ENCODE results near the gene AGBL5.
A peak's percentile ranks its signal among the peaks of the same experiment; 100 is the strongest.
"Not testable (repeated sequence)": the region's sequence is repeated elsewhere in the genome, so short reads cannot be mapped to it uniquely, and the experiment has no call there.

The AGBL5 gene

DNA sequence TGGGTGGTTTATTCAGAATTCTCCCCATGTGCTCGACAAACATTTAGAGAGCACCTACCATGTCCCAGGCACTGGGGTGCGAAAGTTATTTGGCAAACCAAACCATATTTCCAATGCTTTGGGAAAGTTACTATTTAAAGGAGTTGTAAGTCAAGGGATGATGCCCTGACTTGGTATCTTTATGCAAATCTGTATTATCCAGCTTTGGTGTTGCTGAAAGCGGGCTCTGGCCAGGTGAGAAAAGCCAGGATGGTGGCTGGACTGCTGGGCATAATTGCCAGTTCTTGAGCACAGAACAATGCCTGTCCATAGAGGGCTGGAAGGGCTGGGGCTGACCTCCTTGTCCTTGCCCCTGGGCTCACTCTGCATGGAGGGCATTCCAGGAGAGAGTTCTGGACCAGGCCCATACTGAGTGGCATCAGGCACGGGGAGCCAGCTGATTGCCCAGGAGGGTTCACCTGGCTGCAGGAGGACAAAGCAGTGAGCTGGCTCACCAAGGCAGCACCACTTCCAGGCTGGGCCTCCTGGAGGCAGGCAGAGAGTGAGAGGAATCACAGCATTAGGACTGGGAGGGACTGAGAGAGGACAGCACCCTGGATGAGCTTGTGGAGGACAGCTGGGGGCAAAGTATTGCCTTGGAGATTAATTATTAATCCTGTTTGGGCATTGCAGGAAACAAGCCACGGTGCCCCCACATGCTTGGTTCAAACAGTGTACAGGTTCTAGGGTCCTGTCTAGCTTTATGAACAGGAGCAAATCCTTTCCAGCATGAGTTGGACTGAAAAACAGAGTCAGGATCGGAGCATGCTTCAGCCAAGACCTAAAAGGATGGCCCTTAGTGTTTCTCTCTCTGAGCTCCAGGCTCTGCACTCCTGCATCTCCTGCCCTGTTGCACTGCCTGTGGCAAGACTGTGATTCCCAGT lies 42.2 kb downstream of the AGBL5 start:
- DNase-seq, result no peak

- DNase-seq, result no peak
Measured at GRCh38 chr2:27094353-27094984, 43.0 kb downstream of the AGBL5 start.

- DNase-seq, result no peak
Measured at GRCh38 chr2:27095427-27095744, 43.9 kb downstream of the AGBL5 start.

DNA sequence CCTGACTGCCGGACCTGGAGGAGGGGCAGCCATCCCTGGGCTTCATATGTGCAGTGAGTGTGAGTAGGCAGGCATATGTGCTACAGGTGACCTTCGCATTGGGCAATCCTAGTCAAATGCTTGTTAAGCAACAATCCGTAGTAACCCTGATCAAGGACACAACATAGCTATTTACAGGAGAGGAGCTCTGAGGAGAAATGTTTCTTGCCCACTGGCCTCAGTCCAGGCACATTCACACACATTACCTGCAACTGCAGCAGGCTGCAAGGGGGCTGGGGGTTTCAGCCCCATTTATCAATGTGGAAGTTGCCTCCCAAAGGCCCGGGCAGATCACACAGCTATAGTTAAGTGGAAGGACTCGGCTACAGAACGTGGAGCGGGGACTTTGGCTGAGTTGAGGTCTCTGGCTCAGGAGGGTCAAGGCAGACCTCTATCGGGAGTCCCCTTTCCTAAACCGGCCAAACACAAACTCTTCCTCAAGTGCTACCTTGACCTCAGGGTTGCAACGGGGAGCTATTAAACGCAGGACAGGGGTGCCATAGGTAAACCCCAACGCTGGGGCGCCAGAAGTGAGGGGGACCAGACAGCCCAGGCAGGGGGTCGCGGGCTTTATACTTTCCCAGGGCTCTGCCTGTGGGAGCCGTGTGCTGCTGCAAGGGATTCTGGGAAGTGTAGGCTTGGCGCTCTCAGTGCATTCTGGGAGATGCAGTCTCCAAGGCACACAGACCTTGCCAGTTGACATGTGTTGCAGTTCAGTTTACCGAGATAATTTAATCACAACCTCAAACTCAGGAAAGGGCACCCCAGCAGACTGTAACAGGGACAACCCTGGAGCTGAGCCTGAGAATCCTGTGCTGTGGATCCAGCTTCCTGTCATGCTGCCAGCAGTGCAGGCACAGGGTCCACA lies 44.5 kb downstream of the AGBL5 start:
- peak; percentile 49 for DNase-seq

DNA sequence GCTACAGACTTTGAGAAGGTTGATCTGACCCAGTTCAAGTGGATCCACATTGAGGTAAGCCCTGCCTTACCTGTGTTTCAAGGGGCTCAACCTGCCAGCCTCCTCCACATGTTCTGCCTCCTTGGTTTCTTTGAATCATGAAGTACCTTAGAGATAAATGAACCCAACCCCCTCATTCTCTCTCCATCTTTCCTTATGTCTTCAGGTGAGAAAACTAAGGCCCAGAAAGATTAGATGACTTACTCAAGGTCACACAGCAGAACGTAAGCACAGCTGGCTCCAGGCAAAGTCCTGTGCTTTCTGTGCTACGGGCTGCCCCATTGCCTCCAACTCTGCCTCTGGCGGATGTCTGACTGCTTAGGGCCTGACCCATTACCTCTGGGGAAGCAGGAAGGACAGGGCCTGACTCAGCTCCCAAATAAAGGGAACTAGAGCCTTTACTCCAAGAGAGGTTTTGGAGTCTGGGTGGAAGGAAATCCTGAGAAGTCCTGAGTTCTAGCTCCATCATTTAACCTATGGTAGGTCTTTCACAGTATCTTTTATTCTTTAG lies 45.4 kb downstream of the AGBL5 start:
- DNase-seq, result peak; percentile 36

GRCh38 chr2:27097341-27097740 lies 45.9 kb downstream of the AGBL5 start:
- DNase-seq, result no peak

DNA sequence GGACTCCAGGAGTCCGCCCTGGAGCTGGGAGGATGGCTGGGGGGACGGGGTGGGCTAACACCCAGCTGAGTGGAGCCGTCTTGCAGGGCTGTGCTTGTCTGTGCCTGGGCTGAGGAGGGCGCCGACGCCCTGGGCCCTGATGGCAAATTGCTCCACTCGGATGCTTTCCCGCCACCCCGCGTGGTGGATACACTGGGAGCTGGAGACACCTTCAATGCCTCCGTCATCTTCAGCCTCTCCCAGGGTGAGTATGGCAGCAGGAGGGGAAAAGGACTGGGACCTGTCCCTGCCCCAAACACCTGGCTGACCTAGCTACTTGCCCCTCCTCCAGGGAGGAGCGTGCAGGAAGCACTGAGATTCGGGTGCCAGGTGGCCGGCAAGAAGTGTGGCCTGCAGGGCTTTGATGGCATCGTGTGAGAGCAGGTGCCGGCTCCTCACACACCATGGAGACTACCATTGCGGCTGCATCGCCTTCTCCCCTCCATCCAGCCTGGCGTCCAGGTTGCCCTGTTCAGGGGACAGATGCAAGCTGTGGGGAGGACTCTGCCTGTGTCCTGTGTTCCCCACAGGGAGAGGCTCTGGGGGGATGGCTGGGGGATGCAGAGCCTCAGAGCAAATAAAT lies 48.0 kb downstream of the AGBL5 start:
- DNase-seq, result no peak

DNA sequence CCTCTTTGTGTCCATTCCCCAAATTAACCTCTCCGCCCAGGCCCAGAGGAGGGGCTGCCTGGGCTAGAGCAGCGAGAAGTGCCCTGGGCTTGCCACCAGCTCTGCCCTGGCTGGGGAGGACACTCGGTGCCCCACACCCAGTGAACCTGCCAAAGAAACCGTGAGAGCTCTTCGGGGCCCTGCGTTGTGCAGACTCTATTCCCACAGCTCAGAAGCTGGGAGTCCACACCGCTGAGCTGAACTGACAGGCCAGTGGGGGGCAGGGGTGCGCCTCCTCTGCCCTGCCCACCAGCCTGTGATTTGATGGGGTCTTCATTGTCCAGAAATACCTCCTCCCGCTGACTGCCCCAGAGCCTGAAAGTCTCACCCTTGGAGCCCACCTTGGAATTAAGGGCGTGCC lies 48.6 kb downstream of the AGBL5 start:
- no peak for DNase-seq

GRCh38 chr2:27102329-27102728 lies 50.9 kb downstream of the AGBL5 start:
- no peak for DNase-seq

DNA sequence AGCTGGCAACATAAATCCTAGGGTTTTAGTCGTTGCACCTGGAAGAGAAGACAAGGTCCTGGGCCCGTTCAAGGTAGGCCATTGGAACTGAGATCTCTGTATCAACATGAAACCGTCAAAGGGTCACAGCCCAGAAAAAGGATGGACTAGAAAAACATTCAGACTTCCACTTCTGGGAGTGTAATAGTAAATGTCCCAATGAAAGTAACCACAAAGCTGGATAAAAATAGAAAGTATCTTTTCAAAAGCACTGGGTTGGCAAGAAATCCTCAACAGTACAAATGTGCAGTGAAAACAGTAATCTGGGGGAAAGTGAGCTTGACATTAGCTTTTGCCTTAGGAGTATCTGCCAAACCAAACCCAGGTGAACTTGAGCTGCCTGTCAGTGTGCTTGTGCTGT lies 54.5 kb downstream of the AGBL5 start:
- DNase-seq, result no peak

DNA sequence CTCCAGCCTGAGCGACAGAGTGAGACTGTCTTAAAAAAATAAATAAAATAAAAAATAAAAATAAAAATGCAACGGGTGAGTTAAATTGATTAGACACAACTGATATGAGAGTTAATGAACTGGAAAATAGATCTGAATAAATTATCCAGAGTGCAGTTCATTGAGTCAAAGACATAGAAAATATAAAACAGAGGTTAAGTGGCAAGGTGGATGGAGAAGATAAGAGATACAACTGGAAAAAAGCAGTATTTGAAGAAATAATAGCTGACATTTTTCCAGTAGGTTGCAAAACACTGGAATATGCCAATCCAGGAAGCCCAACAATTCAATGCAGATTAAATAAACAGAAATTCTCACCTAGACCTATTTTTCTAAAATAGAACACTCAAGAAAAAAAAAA lies 56.8 kb downstream of the AGBL5 start:
- DNase-seq, result no peak

GRCh38 chr2:27109083-27109482 lies 57.6 kb downstream of the AGBL5 start:
- no peak for DNase-seq

DNA sequence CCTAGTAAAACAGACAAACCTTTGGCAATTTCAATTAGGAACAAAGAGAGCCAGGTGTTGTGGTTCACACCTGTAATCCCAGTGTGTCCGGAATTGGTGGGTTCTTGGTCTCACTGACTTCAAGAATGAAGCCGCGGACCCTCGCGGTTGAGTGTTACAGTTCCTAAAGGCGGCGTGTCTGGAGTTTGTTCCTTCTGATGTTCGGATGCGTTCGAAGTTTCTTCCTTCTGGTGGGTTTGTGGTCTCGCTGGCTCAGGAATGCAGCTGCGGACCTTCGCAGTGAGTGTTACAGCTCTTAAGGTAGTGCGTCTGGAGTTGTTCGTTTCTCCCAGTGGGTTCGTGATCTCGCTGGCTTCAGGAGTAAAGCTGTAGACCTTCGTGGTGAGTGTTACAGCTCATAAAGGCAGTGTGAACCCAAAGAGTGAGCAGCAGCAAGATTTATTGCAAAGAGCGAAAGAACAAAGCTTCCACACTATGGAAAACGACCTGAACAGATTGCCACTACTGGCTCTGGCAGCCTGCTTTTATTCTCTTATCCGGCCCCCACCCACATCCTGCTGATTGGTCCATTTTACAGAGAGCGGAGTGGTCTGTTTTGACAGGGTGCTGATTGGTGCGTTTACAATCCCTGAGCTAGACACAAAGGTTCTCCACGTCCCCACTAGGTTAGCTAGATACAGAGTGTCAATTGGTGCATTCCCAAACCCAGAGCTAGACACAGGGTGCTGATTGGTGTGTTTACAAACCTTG lies 59.3 kb downstream of the AGBL5 start:
- DNase-seq, result not testable (repeated sequence)

GRCh38 chr2:27111392-27112078 lies 60.1 kb downstream of the AGBL5 start:
- not testable (repeated sequence) for DNase-seq

DNA sequence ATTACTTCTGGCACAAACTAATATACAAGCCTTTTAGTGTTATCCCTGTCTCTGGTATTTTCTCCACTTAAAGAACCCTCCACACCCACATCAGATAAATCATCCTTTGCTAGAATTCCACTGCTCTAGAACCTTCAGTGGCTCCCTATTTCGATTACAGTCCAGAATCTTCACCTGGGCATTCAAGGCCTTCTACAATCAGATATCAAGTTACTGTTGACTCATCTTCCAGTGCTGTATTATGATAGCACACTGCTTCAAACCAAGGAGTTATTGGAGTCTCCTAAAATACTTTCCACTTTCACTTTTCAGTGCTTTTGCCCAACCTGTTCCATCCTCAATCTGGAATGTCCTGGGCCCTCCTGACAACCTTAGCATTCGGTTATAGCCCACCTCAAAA lies 64.1 kb downstream of the AGBL5 start:
- DNase-seq, result no peak

DNA sequence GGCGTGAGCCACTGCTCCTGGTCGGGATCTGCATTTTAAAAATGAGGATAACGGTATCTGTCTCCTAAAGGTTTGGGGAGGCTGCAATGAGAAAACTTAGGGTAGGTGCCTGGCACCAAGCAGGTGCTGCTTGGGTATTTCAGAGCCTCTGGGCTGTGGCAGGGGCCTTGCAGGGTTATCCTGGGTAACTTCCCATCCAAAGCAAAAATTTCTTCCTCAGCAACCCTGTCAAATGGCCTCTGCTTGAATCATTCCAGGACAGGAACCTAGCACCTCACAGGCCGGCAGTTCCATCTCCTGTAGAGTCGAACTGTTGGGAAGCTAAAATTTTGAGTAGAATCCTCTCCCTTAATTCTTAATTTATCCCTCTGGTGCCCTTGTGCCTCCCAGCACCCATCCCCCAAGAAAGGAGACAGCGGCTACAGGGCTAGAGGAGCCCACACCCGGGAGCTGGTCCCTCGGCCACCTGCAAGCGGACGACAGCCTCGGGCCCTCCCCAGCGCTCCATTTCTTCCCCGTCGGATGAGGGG lies 66.6 kb downstream of the AGBL5 start:
- DNase-seq, result no peak

DNA sequence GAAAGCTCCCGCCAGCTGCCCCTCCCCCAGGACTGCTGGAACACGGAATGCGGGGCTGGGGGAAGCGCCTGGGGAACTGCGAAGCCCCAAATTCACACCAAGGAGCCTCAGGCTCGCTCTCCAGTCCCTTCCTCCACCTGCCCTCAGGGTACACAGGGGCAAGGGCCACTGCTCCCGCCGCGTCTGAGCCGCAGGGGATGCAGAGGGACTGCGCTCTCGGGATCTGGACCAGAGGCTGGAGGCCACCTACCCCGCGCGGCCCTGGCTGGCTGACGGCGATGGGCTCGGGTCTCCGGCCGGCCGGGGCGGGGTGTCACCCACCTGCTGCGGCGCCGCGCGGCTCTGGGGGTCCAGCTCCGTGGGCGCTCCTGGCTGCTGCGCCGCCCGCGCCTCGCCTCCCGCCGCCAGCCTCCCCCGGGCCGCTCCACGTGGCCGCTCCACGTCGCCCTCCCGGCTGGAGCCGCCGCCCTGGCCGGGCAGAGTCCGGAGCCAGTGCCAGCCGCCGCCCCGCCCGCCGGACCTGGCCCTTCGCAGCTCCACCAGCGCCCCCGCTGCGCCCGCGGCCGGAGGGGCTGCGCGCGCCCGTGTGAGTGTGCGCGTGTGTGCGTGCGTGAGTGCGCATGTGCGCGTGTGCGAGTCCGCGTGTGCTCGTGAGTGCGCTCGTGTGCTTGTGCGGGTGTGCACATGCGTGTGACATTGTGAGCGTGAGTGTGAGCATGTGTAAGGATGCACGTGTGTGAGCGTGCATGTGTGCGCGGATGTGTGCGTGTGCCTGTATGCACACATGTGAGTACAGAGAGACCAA lies 67.3 kb downstream of the AGBL5 start, which contains the start of gene CGREF1:
CGREF1 (minus strand) TSS at position 604 of the 805 bp plus-strand sequence. CDS start 14,762 bp downstream, outside the sequence.
- DNase-seq, result no peak

DNA sequence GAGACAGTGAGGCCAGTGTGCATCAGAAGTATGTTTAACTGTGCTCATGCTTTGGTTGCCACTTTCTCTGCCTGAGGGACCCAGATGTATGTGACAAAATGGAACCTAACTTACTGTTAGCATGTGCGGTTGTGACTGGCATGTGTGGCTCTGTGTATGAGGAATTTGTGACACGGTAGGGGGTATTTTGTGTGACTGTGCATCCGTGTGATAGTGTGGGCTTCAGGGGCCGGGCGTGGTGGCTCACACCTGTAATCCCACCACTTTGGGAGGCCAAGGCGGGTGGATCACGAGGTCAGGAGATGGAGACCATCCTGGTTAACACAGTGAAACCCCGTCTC lies 67.8 kb downstream of the AGBL5 start:
- DNase-seq, result not testable (repeated sequence)

All from CD4-positive, alpha-beta T cell treated with Interleukin-15 for 1 hour (primary cell).